ENCODE data around the gene GRIN1. TPM values are rescaled to one million over a fixed set of nuclear protein-coding genes. Genes with fewer than 3 reads are reported as not detected.

GRIN1 gene
- total RNA-seq, 1 donor from 2014 or later = 0.77 TPM

DNA sequence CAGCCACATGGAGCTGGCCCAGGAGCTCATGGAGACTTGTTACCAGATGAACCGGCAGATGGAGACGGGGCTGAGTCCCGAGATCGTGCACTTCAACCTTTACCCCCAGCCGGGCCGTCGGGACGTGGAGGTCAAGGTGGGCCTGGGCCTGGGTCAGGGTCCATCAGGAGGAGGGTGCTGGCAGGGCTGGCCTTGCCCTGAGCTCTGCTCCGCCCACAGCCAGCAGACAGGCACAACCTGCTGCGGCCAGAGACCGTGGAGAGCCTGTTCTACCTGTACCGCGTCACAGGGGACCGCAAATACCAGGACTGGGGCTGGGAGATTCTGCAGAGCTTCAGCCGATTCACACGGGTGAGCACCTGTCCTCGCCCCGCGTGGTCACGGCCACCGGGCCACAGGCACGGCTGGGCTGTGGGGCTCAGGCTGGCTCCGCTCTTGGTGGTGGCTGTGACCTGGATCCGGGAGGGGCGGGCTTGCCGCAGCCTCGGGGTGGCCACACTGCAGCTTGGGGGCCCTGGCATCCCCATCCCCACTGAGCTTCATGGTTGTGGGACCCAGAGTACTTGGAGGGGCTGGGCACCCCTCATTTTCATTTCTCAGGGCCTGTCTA, 31.5 kb upstream of the GRIN1 start:
- no peak for DNase-seq (ENCODE audit: low spot score, unreplicated experiment)
- Mint-ChIP-seq H3K4me1 (ENCODE audit: low read depth) (no peaks in the 10 kb centered on the region), H3K4me3 (ENCODE audit: low read depth) (no peak overlapping the region), H3K36me3 (ENCODE audit: insufficient read depth) (peaks cover 19% of the 10 kb centered on the region), H3K9me3 (ENCODE audit: low read depth) (no peaks in the 10 kb centered on the region), H3K27ac (no peak overlapping the region), H3K27me3 (no peaks in the 10 kb centered on the region)
- TF ChIP-seq, protein P1, sequence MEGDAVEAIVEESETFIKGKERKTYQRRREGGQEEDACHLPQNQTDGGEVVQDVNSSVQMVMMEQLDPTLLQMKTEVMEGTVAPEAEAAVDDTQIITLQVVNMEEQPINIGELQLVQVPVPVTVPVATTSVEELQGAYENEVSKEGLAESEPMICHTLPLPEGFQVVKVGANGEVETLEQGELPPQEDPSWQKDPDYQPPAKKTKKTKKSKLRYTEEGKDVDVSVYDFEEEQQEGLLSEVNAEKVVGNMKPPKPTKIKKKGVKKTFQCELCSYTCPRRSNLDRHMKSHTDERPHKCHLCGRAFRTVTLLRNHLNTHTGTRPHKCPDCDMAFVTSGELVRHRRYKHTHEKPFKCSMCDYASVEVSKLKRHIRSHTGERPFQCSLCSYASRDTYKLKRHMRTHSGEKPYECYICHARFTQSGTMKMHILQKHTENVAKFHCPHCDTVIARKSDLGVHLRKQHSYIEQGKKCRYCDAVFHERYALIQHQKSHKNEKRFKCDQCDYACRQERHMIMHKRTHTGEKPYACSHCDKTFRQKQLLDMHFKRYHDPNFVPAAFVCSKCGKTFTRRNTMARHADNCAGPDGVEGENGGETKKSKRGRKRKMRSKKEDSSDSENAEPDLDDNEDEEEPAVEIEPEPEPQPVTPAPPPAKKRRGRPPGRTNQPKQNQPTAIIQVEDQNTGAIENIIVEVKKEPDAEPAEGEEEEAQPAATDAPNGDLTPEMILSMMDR (IDR thresholded peaks at IDR 0.05; ENCODE audit: unreplicated experiment) = no peak

DNA sequence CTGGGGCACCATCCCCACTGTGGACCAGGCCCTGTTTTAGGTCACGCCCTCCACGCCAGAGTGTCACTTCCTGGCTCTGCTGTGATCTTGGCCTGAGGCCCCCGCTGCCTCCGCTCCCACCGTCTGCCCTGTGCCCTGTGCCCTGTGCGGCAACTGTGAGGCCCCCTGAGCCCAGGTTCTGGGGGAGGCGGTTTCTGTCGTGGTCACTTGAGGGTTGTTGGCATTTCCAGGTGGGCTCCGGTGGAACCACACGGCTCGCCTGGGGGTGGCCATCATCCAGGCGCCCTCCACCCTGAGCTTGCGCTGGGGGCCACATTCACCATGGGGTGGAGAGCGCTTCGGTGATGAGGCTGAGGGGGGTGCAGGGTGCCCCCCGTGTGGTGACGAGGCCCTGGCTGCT, 31.0 kb upstream of the GRIN1 start:
- no peak for DNase-seq (ENCODE audit: low spot score, unreplicated experiment)
- H3K36me3 Mint-ChIP-seq (ENCODE audit: insufficient read depth) = peaks cover 20% of the 10 kb centered on the region
- no peaks in the 10 kb centered on the region for H3K4me1 Mint-ChIP-seq (ENCODE audit: low read depth)
- TF ChIP-seq, protein P1 (IDR thresholded peaks at IDR 0.05; ENCODE audit: unreplicated experiment) = no peak
- peaks cover 3% of the 10 kb centered on the region for H3K27me3 Mint-ChIP-seq
- no peak overlapping the region for H3K27ac Mint-ChIP-seq
- H3K9me3 Mint-ChIP-seq (ENCODE audit: low read depth) = no peaks in the 10 kb centered on the region
- H3K4me3 Mint-ChIP-seq (ENCODE audit: low read depth) = no peak overlapping the region

DNA sequence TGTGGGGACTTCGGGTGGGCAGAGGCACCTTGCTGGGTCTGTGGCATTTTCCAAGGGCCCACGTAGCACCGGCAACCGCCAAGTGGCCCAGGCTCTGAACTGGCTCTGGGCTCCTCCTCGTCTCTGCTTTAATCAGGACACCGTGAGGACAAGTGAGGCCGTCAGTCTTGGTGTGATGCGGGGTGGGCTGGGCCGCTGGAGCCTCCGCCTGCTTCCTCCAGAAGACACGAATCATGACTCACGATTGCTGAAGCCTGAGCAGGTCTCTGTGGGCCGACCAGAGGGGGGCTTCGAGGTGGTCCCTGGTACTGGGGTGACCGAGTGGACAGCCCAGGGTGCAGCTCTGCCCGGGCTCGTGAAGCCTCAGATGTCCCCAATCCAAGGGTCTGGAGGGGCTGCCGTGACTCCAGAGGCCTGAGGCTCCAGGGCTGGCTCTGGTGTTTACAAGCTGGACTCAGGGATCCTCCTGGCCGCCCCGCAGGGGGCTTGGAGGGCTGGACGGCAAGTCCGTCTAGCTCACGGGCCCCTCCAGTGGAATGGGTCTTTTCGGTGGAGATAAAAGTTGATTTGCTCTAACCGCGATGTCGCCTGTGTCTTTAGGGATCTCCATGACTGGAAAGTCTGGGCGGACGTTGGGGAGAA, 30.2 kb upstream of the GRIN1 start:
- no peaks in the 10 kb centered on the region for H3K9me3 Mint-ChIP-seq (ENCODE audit: low read depth)
- no peak overlapping the region for H3K27ac Mint-ChIP-seq
- TF ChIP-seq, protein P1 (IDR thresholded peaks at IDR 0.05; ENCODE audit: unreplicated experiment) = no peak
- H3K4me3 Mint-ChIP-seq (ENCODE audit: low read depth) = no peak overlapping the region
- peaks cover 9% of the 10 kb centered on the region for H3K27me3 Mint-ChIP-seq
- H3K36me3 Mint-ChIP-seq (ENCODE audit: insufficient read depth) = peaks cover 18% of the 10 kb centered on the region
- no peak for DNase-seq (ENCODE audit: low spot score, unreplicated experiment)
- no peaks in the 10 kb centered on the region for H3K4me1 Mint-ChIP-seq (ENCODE audit: low read depth)

DNA sequence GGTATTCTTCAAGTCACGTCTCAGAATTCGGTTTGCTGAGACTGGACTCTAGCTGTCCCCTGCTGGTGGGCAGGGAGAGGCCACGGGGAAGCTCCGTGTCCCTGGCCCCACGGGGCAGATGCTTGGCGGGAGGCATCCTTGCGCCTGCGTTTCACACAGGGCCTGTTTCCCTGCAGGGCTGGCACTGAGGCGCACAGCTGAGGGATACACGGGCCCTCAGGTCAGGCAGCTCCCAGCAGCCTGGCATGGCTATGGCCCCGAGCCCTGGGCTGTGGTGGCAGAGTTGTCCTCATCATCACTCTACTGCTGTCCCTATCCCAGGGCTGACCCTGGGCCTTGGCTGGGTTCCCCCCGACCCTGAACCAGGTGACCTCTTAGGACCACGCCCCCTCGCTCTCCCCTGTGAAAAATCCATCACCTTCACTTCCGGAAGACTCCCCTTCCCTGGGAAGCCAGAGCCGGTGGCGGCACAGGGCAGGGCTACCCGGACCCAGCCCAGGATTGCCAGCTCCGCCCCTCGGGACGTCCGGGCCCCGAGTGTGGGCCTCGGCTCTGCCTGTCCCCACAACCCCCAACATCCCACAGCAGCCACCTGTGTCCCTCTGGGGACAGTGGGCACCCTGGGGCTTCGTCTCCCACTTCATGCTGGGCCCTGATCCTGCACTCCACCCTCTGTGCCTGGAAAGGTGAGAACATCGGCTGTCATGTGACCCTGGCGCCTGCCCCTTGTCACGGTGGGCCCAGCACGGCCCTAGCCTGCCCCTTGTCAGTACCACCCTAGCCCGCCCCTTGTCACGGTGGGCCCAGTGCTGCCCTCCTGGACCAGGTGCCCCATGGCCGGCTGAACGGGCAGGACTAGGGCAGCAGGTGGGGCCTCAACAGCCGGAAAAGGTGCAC, 29.5 kb upstream of the GRIN1 start:
- Mint-ChIP-seq H3K27ac (no peak overlapping the region), H3K27me3 (peaks cover 9% of the 10 kb centered on the region), H3K4me1 (ENCODE audit: low read depth) (no peaks in the 10 kb centered on the region), H3K36me3 (ENCODE audit: insufficient read depth) (peaks cover 13% of the 10 kb centered on the region), H3K9me3 (ENCODE audit: low read depth) (no peaks in the 10 kb centered on the region), H3K4me3 (ENCODE audit: low read depth) (no peak overlapping the region)
- TF ChIP-seq, protein P1 (IDR thresholded peaks at IDR 0.05; ENCODE audit: unreplicated experiment) = no peak
- DNase-seq (ENCODE audit: low spot score, unreplicated experiment) = no peak

DNA sequence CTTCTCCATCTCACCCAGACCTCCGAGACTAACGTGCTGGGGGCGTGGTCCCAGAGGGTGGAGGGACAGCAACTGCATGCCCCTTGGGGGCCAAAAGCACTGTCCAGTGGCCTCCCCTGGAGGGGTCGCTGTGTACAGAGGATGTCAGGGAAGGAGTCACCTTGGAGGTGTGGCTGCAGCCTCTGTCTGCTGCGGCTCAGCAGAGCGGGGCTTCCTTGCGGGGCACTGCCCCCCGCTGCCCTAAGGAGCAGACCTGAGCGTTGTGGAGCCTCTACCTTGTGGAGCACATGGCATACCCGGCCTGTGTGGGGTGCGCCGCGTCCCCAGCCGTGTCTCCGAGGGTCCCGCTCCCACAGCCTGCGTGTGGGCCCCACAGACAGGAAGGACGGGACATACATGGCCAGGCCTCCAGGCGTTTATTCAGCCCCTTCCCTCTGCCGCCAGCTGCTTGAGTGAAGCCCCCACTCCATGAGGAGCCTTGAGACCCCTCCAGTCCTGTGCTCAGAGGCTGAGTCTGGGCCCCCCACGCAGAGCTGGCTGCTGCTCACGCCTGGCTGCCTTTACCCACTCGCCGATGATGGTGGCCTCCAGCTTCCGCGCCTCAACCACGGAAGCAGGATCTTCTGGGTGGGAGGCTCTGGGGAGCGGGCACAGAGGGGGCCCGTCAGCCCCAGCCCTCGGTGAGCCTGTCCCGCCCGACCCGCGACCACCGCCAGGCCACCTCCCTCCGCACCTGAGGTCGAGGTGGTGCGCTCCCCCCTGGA, 28.6 kb upstream of the GRIN1 start:
- Mint-ChIP-seq H3K4me3 (ENCODE audit: low read depth) (no peak overlapping the region), H3K9me3 (ENCODE audit: low read depth) (no peaks in the 10 kb centered on the region), H3K4me1 (ENCODE audit: low read depth) (no peaks in the 10 kb centered on the region), H3K27ac (no peak overlapping the region), H3K27me3 (peaks cover 9% of the 10 kb centered on the region), H3K36me3 (ENCODE audit: insufficient read depth) (peaks cover 8% of the 10 kb centered on the region)
- no peak for DNase-seq (ENCODE audit: low spot score, unreplicated experiment)
- TF ChIP-seq, protein P1 (IDR thresholded peaks at IDR 0.05; ENCODE audit: unreplicated experiment) = no peak

Measured in progenitor cell of endocrine pancreas (in vitro differentiated cells).